Activated T-cell treated with anti-CD3 and anti-CD28 coated beads for 24 hours (primary cell): ENCODE measurements around the gene LILRA6.
"Not testable (repeated sequence)": the region's sequence is repeated elsewhere in the genome, so short reads cannot be mapped to it uniquely, and the experiment has no call there.

ENCODE experiments used
- DNase-seq: peaks from one replicate; pipeline ENCODE4 v3.0.0-alpha.2; 2020; ENCODE audit warnings: low read depth

The LILRA6 gene

GRCh38 chr19:54242646-54243045 lies at the start of gene LILRA6:
Gene LILRA6, minus strand, starts transcription at chr19:54242790.
- DNase-seq = not testable (repeated sequence)

- not testable (repeated sequence) for DNase-seq
Observed at GRCh38 chr19:54289160-54289559, 46.6 kb upstream of the LILRA6 start.

DNA sequence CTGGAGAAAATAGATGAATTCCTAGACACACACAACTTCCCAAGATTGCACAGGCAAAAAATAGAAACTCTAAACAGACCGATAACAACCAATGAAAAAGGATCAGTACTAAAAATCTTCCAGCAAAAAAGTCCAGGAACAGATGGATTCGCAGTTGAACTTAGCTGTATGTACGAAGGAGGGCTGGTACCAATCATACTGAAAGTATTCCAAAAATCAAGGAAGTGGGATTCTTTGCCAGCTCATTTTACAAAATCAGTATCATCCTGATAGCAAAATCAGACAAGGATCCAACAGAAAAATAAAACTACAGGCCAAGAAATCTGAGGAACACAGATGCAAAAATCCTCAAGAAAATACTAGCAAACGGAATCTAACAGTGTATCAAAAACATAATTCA lies 44.9 kb upstream of the LILRA6 start:
- no peak for DNase-seq

DNA sequence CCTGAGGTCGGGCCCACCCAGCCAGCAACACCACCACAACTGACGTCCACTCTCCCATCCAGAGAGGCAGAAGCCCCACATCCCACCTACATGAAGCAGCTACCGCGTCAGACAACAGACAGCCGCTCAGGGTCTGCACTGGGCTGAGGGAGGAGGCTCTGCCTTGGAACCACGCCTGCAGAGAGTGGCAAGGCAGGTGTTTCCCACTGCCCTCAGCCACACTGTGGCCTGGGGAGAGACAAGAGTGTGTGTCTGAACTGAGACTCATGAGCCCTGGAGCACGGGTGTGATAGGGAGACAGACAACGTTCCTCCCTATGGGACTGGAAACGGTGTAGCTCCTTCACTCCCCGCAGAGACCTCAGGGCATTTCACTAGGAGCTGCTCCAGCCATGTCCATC lies 43.7 kb upstream of the LILRA6 start:
- DNase-seq = not testable (repeated sequence)

DNA sequence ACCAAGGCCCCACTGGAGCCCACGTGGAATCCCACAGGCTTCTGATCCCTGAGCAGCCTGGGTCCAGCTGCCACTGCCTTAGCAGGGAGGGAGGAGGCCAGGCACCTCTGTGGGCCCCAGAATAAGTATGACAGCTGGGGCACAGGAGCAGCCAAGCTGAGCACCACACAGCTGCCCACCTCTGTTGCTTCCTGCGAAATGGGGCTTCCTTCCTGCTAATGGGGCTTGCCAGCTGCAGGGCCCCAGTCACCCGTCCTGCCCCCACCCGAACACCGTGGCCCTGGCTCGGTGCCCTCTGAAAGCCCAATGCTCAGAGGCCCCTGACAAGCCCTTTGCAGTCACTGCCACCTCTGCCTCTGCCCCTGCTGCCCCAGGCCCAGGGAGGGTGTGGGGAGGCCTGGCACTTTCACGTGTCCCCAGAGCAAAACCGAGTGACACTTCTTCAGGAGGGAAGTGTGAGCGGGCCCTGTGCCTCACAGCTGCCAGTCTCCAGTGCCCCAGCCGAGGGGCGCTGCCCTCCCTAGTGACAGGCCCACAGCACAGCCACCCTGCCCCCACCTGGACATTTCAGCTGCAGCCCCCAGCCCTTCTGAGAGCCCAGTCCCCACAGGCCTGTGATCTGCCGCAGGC lies 43.0 kb upstream of the LILRA6 start:
- not testable (repeated sequence) for DNase-seq

DNA sequence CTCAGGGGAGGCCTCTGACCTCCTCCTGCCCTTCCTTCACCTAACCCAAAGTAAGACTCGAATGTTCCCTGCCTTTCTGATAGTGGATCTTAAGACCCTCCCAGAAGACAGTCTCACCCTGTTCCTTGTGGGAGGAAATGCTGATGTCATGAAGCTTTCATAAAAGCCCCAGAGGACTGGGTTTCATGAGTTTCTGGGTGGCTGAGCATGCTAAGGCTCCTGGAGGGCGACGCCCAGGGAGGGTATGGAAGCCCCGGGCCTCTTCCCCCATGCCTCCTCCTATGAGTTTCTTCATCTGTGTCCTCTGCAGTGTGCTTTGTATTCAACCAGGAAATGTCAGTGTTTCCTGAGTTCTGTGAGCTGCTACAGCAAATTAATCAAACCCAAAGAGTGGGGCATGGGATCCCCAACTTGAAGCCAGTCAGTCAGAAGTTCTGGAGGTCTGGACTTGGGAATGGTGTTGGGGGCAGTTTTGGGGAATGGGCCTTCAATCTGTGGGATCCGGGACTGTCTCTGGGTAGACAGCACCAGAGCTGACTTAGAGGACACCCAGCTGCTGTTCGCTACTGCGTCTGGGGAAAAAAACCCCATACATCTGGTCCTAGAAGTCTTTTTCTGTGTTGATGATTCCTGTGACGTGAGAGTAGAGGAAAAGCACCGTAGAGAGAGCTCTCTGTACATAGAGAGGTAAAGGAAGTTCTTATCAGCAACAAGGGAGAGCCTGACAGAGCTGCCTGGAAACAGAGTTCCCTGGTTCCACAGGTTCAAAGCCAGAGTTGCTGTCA lies 40.3 kb upstream of the LILRA6 start:
- DNase-seq = no peak

DNA sequence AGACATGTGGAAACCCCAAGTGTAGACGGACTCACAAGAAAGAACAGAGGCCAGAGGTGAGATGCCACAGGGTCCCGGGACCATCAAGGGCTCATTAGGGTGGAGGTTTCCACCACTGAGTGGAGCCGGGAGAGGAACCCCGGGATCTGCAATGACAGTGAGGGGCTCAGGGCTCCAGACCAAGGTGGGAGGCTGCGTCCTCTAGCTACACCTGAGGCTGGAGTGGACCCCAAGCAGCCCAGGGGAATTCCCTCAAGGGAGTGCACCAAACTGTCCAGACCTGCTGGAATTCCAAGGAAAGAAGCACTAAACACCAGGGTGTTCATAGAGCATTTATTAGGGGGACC lies 39.1 kb upstream of the LILRA6 start:
- DNase-seq = not testable (repeated sequence)

DNA sequence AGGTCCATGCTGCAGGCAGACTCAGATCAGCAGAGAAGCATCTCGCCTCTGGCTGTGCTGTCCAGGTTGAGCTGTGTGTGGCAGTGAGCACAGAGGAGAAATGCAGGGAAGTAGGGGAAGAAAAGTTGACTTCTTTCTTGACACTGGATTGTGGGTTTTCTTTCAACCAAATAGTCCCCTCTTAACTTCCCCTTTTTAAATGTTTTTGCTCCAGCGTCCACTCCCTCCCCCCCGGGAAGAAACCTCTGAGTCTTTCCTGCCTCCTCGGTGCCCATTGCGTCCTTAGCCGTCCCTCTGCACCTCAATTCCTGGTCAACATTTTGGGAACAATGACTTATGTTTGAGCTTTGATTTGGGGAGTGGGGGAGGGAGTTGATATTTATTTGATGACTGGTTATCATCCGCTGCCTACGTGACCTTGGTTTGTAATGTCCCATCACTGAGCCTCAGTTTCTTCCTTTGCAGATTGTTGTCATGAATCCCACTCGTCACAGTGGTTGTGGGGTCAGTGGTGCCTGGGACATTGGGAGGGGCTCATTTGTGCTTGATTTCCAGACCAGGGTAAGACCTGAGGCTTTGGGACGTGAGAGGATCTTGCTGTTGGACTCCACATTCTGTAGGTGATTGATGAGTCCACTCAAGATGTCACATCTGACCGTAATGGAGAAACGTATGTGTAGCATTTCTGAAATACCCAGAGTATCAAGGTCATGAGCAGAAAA lies 38.6 kb upstream of the LILRA6 start, which contains the start of gene LILRB2:
Gene LILRB2 (minus strand): TSS at position 104 of the 722 bp plus-strand sequence. CDS start 614 bp downstream, outside the sequence.
- DNase-seq = no peak

DNA sequence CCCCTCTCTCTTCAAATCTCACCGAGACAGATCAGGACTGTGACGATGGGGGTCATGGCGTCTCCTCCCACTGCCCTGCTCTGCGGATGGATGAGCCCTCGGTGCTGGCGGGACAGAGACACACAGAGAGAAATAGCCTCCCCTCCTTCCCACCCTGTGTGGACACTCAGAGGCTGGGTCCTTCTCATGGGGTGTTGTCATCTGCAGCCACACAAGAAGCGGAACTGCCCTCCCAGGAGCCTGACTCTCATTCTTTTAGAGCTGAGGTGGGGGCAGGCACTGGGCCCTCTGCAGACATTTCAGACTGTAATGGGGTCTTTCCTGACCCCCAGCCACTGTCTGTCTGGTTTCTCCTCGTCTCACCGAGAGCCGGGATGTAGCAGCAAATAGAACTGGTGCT lies 37.9 kb upstream of the LILRA6 start:
- DNase-seq = not testable (repeated sequence)

DNA sequence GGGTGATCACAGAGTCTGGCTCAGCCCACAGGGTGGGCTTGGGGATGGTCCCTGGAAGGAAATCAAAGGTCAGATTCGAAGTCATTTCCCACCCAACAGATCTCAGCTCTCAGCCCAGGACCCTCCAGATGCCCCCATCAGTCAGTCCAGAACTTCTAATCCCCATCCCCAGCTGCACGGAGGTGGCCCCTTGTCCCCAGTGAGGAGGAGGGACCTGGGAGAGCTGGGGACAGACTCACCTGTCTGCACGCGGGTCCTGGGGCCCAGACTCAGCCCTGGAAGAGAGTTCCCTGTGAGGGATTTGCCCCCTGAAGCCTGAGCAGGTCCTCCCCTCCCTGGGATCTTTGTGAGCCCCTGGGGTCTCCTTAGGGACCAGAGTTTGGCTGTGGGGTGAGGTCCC lies 37.4 kb upstream of the LILRA6 start:
- DNase-seq = not testable (repeated sequence)

GRCh38 chr19:54279406-54279962 lies 36.9 kb upstream of the LILRA6 start:
- DNase-seq = no peak

DNA sequence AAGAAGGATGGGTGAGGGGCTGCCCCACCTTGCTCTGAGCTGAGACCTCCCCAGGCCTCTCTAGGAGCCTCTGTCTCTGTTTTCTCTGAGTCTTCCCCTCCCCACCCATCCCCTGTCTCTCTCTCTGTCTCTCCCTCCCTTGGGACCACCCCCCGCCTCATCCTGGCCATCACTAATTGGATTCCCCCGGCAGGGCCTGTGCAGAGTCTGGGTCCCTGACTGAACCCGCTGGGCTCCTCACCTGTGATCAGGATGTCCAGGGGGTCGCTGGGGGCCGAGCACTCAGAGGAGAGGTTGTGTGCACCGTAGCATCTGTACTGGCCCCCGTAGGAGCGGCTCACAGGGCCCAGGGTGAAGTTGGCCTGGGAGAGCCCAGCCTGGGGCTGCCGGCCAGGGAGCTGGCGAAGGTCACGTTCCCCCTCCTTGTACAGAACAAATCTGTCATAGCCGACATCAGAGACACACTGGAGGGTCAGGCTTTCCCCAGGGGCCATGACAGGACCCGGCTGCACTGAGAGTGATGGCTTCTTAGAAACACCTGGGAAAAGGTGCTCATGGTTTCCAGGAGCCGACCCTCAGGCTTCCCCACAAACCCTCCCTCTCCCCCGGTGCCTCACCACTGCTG lies 36.1 kb upstream of the LILRA6 start:
- not testable (repeated sequence) for DNase-seq

- not testable (repeated sequence) for DNase-seq
Observed at GRCh38 chr19:54278056-54278455, 35.5 kb upstream of the LILRA6 start.

DNA sequence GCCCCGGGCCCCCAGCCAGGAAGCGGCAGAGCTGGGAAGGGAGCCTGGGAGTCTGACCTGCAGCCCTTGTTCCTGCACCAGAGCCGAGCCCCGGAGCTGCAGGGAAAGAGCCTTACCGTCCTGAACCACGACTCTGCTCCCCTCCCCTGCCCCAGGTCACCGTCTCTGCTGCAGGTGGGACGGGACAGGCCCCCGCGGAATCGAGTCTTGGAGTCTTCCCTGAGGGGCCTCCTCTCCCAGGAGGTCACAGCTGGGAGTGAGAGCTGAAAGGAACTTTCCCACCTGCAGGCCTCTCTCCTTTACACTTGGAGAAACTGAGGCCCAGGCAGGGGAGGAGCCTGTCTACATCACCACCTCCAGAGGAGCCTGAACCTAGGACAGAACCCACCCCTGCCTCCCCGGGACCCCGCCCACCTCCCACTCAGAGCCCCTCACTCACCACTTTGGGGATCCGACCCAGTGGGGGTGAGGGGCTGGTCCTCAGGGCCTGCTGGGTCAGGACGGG lies 34.6 kb upstream of the LILRA6 start:
- DNase-seq = not testable (repeated sequence)

DNA sequence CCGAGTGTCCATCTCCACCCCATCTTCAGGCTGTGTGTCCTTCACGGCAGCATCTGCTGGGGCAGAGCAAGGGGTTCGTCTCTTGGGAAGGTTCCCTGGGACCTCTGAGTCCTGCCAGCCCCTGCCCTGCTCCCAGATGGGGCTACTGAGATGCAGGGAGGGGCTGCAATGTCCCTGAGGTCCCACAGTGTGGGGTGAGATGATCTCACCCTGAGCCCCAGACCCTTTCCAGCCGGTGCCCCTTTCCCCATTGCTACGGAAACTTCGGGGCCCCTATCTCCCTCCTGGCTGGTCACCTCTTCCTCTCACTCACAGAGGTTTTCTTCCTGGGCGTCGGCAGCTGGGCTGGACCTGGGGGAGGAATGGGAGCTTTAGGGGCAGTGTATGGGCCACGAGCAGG lies 33.4 kb upstream of the LILRA6 start:
- no peak for DNase-seq

DNA sequence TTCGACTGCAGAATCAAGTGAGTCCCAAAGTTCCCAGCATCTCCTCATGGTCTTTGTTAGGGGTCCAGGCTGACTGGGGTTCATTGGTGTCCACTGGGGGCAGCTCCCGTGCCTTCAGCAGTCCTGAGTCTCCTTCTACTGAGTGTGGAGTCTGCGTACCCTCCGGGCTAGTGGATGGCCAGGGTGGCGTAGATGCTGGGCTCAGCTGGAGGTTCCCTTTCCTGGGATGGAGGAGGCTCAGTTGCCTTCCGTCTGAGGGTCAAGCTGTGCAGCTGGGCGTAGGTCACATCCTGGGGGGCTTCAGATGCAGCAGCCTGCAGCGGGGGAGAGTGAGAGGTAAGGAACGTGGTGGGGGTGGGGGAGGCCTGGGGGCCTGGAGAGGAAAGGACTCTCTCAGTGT lies 31.9 kb upstream of the LILRA6 start:
- not testable (repeated sequence) for DNase-seq

- no peak for DNase-seq
Observed at GRCh38 chr19:54273821-54274220, 31.2 kb upstream of the LILRA6 start.

DNA sequence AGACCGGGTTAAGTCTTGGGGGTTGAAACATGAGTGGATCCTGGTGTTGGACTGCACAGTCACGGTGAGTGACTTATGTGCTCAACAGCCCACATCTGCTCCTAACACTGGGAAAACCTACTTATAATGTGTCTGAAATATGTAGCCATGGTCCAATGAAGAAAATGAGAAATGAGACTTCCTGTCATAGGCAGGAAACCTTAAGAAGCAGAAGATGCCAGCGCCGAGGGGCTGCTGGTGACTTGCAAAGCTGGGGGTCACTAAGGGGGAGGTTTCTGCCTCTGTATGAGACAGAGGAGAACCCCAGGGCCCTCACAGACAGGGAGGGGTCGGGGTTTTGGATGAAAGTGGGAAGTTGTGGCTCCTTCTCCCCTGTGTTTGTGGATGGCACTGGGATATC lies 29.6 kb upstream of the LILRA6 start:
- DNase-seq = not testable (repeated sequence)

DNA sequence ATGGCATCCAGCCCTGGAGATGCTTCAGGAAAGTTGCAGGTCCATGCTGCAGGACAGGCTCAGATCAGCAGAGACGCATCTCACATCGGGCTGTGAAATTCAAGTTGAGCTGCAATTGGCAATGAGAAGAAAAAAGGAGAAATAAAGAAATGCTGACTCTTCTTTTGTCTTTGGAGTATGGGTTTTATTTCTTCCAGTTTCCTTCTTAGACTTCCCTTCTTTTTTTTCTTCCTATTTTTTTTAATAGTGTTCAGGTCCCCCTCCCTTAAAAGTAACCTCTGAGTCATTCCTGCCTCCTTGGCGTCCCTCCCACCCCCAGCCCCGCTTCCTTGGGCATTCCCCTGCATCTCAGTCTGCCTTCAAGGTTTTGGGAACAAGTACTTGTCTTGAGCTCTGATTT lies 29.0 kb upstream of the LILRA6 start:
- DNase-seq = not testable (repeated sequence)

DNA sequence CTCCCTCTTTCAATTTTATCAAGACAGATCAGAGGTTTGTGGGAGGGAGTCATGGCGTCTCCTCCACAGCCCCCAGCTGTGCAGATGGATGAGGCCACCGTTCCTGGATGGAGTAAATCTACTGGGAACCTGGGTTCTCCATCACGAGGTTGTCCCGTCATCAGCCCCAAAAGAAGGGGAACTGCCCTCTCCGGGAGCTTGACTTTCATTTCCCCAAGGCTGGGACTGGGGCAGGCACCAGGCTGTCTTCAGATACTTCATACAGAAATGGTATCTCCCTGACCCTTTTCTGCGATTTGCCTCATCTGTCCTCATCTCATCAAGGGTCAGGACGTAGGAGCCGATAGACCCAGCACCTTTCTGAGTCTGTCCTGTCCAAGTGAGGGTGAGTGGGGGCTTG lies 28.5 kb upstream of the LILRA6 start:
- DNase-seq = no peak

DNA sequence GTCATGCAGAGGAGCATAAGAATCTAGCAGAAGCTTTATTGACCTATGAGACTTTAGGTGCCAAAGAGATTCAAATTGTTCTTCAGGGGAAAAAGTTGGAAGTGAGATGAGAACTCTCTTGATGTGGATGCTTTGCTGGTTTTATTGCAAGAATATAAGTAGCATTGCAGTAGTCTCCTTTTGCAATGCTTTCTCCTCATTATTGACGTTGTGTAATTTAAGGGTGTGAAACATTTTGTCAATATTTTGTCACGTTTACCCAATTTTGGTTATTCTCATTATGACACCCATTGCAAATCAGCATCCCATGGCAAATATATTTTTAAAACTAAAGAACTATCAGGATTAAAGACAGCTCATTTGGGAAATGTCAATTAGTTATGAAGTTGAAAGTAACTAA lies 26.3 kb upstream of the LILRA6 start:
- no peak for DNase-seq

DNA sequence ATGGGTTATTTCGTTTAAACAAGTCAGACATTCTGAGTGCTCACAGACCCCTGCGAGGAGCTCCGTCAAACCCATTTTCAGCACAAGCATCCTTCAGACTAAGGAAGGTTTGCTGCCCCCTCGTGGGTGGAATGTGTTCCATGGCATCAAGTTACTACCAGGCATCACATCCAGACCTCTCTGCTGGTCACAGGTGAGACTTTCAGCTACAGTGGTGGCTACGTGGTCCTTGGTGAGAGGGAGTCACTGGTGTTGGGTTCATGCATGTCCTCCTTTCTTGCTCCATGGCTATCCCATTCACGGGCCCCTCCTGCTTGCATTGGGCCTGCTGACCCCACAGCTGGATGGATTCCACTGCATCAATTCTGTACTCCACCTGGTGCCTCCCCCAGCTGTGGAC lies 23.5 kb upstream of the LILRA6 start:
- peak; percentile 63 for DNase-seq
